ENCODE data around the gene KRTAP5-11.
"Not testable (repeated sequence)": the region's sequence is repeated elsewhere in the genome, so short reads cannot be mapped to it uniquely, and the experiment has no call there.

Gene KRTAP5-11

DNA sequence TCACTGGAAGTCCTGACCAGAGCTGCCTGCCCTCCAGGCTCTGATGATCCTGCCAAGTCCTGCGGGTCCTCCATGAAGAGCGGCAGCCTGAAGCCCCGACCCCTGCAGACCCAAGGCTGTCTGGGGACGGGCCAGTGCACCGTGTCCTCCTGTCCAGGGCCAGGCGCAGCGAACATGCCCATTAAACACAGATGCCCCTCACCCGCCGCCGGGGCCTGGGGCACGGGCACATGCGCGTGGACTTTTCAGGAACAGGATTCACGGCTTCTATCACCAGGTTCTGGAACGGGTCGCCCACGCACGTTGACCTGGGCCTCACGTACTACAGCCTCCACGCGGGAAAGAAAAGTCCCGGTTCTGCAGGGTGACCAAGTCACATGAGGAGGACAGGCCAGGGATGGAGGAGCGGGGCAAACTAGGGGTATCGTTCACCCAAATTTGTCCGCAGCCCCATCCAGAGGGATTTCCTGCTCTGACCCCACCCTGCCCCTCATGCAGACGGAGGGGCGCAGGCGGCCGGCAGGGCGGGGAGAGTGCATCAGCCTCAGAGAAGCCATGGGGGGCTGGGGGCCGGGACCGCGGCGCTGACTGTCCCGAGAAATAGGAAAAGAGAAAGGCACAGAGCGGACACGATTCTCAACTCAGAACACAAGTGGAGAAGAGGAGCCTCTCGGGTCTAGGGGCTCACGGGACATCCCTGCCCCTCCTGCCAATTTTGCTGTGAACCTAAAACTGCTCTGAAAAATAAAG lies 11.4 kb downstream of the KRTAP5-11 start:
- DNase-seq; H3K4me3 Mint-ChIP-seq; H3K9me3 Mint-ChIP-seq; ATAC-seq; H3K36me3 Mint-ChIP-seq (ENCODE audit: low read depth); H3K27ac Mint-ChIP-seq; H3K4me1 Mint-ChIP-seq: not testable (repeated sequence)
- H3K27me3 Mint-ChIP-seq: peaks cover 16% of the 10 kb centered on the region

DNA sequence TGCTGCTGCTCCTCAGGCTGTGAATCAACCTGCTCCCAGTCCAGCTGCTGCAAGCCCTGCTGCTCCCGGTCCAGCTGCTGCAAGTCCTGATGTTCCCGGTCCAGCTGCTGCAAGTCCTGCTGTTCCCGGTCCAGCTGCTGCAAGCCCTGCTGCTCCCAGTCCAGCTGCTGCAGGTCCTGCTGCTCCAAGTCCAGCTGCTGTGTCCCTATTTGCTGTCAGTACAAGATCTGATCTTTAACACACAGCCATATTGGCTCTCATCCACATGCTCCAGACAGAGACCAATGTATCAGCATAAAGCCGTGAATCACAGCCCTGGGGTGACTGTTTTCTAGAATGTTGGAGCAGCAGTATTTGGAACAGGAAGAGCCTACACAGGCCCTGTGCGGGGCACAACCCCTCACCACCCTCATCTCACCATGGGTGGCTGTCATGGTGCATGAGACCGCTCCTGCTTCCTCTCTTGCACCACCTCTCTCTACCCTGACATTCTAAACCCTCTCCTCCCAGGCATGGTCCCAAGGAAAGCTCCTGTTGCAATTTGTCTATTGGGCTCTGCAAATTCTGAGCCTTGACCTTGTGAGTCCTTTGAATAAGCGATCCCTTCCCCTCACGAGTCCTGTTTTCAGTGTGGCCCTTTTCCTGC lies 13.8 kb downstream of the KRTAP5-11 start:
- ATAC-seq (no peak), DNase-seq (no peak)
- no peaks in the 10 kb centered on the region for H3K36me3 Mint-ChIP-seq (ENCODE audit: low read depth)
- peaks cover 30% of the 10 kb centered on the region for H3K27me3 Mint-ChIP-seq
- H3K27ac Mint-ChIP-seq: no peak overlapping the region
- no peak overlapping the region for H3K4me3 Mint-ChIP-seq
- H3K4me1 Mint-ChIP-seq: no peaks in the 10 kb centered on the region
- H3K9me3 Mint-ChIP-seq: no peaks in the 10 kb centered on the region

DNA sequence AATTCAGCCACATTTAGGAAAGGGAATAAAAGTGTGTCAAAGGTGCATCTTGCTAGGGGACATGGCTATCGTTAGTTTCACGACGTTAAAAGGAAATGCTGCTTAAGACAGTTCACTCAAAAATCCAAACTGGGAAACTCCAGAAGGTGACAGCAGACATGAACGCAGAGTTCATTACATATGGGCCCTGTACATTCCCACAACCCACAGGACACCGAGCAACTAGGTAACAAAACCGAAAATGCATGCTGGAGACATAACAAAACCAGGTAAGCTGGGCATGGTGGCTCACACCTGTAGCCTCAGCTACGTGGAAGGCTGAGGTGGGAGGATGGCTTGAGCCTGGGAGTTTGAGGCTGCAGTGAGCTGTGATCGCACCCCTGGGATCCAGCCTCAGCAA lies 15.0 kb downstream of the KRTAP5-11 start:
- not testable (repeated sequence) for H3K4me1 Mint-ChIP-seq; DNase-seq; H3K36me3 Mint-ChIP-seq (ENCODE audit: low read depth); H3K27ac Mint-ChIP-seq; H3K9me3 Mint-ChIP-seq; ATAC-seq; H3K4me3 Mint-ChIP-seq
- peaks cover 40% of the 10 kb centered on the region for H3K27me3 Mint-ChIP-seq

DNA sequence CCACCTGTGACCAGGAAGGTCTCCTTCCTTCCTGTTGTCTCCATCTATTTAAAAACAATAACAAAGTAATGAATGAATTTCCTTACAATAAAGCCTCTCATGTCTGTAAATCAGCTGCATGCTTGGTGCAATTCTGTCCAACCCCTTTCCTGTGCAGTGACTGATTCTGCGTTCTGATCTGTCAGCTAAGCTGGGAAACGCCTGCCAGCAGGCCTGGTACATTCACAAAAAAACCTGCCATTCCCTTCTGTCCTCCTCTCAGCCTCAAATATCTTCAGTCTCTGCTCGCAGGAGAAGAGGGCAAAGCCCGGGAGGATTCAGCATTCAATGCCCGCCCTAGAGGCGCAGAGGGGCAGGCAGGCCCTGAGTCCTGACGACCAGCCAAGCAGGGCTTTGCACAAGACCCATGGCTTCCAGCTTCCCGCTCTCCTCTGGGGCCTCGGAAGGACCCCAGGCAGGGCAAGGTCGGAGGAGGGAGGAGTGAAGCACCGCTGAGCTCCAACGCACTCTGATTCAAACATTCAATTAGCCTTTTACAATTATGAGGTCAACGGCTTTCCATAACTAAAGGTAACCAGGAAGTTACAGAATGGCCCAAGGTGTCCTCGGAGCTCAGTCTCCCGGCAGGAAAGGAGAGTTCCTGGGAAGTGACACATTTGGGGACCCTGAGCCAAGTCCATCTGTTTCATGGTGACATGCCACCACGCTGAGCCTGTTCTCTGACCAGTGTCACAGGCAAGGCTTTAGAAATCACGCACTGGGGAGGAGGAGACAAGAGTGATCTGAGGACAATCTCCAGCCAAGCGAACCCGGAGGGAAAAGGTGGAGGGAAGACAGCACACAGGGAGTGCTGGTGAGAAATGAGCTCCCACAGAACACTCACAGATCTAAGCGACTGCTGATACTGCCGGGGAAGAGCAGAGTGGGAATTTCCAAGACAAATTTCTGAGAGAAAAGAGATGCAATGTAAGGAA lies 15.8 kb downstream of the KRTAP5-11 start:
- not testable (repeated sequence) for H3K27ac Mint-ChIP-seq, H3K4me1 Mint-ChIP-seq
- H3K27me3 Mint-ChIP-seq: peaks cover 42% of the 10 kb centered on the region

DNA sequence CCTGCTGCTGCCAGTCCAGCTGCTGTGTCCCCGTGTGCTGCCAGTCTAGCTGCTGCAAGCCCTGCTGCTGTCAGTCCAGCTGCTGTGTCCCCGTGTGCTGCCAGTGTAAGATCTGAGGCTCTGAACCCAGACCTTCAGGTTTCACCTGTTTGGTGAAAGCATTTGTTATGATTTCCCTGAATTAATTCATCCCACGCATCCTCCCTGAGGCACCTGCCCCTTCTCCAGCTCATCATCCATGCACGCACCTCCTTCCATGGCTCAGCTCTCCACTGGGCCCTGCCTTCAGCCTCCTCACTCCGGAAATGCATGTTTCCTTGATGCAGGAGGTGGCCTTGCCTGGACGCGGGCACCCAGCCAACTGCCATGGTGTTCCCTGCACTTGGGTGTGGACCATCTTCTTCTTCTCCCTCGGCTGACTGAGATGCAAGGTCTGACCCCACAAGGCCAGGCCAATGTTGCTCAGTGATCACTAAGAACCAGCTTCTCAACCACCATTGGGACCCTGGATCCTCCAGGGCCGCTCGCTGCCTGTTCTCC lies 16.5 kb downstream of the KRTAP5-11 start:
- Mint-ChIP-seq H3K27ac (no peak overlapping the region), H3K36me3 (ENCODE audit: low read depth) (no peaks in the 10 kb centered on the region), H3K4me3 (no peak overlapping the region), H3K9me3 (no peaks in the 10 kb centered on the region), H3K4me1 (no peaks in the 10 kb centered on the region), H3K27me3 (peaks cover 48% of the 10 kb centered on the region)
- no peak for ATAC-seq
- DNase-seq: no peak

More for the DNA sequence above, 15.8 kb downstream of the KRTAP5-11 start:
- ATAC-seq; DNase-seq; H3K4me3 Mint-ChIP-seq; H3K9me3 Mint-ChIP-seq; H3K36me3 Mint-ChIP-seq (ENCODE audit: low read depth): not testable (repeated sequence)

DNA sequence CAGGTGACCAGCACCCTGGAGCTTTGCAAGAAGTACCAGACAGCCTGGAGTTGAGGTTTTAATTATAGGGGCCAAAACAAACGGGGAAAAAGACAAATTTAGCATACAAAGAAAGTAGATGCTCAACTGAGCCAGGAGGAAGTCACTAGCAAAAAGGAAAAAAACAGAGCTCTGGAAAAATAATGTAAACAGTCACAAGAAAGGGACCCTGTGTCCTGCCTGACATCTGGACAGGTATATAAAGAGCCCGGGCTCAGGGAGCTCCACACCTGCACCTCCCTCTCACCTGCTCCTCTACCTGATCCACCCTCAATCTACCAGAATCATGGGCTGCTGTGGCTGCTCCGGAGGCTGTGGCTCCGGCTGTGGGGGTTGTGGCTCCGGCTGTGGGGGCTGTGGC lies 17.4 kb downstream of the KRTAP5-11 start, which contains the start of gene KRTAP5-10:
Gene KRTAP5-10, plus strand, starts transcription at position 301 of the 400 bp plus-strand sequence. Its CDS starts 25 bp downstream, at position 326.
- H3K27me3 Mint-ChIP-seq: peaks cover 48% of the 10 kb centered on the region
- H3K9me3 Mint-ChIP-seq: no peaks in the 10 kb centered on the region
- H3K27ac Mint-ChIP-seq: no peak within 1 kb of the TSS
- ATAC-seq (no peak), DNase-seq (no peak)
- no peak within 1 kb of the TSS for H3K4me3 Mint-ChIP-seq
- no peaks in the 10 kb centered on the region for H3K4me1 Mint-ChIP-seq
- no peaks in the 10 kb centered on the region for H3K36me3 Mint-ChIP-seq (ENCODE audit: low read depth)

DNA sequence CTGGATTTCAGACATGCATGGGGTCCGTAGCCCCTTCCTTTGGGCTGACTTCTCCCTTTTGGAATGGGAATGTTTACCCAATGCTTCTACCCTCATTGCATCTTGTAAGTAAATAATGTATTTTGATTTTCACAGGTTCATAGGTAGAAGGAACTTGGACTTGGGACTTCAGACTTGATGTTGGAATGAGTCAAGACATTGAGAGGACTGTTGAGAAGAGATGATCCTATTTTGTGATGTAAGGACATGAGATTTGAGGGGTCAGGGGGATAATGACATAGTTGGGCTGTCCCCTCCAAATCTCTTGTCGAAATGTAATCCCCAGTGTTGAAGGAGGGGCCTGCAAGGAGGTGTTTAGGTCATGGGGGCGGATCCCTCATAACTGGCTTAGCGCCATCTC lies 18.2 kb downstream of the KRTAP5-11 start:
- Mint-ChIP-seq H3K4me3 (no peak overlapping the region), H3K36me3 (ENCODE audit: low read depth) (no peaks in the 10 kb centered on the region), H3K27me3 (peaks cover 45% of the 10 kb centered on the region), H3K27ac (no peak overlapping the region), H3K9me3 (no peaks in the 10 kb centered on the region), H3K4me1 (no peaks in the 10 kb centered on the region)
- ATAC-seq: no peak
- no peak for DNase-seq

DNA sequence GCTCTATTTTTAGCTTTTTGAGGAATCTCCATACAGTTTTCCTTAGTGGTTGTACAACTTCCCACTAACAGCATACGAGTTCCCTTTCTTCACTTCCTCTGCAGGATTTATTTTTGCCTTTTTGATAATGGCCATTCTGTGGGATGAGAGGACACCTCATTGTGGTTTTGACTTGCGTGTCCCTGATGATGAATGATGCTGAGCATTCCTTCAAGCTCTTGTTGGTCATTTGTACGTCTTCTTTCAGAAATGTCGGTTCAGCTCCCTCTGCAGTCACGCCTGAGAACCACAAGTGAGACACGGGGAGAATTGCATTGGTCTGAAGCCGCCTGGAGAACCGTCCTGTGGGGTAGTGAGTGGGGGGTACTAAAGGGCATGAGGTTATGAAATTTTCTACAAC lies 19.3 kb downstream of the KRTAP5-11 start:
- no peaks in the 10 kb centered on the region for H3K4me1 Mint-ChIP-seq
- H3K27me3 Mint-ChIP-seq: peaks cover 45% of the 10 kb centered on the region
- ATAC-seq (peak; percentile 49), DNase-seq (peak; percentile 16)
- no peak overlapping the region for H3K4me3 Mint-ChIP-seq
- H3K9me3 Mint-ChIP-seq: no peaks in the 10 kb centered on the region
- H3K27ac Mint-ChIP-seq: no peak overlapping the region
- no peaks in the 10 kb centered on the region for H3K36me3 Mint-ChIP-seq (ENCODE audit: low read depth)

DNA sequence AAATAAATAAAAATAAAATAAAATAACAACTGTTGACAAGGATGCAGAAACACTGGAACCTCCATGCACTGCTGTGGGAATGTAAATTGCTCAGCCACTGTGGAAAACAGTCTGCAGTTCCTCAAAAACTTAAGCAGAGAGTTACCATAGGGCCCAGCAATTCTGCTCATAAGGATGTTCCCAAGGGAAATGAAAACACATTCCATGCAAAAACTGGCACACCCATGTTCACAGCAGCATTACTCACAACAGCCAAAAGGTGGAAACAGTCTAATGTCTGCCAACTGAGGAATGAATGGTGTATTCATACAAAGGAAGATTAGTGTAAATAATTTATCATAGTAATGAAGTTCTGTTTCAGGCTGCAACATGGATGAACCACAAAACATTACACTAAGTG lies 20.6 kb downstream of the KRTAP5-11 start:
- H3K4me1 Mint-ChIP-seq: no peaks in the 10 kb centered on the region
- H3K27me3 Mint-ChIP-seq: peaks cover 45% of the 10 kb centered on the region
- no peak overlapping the region for H3K27ac Mint-ChIP-seq
- ATAC-seq: no peak
- no peaks in the 10 kb centered on the region for H3K9me3 Mint-ChIP-seq
- no peaks in the 10 kb centered on the region for H3K36me3 Mint-ChIP-seq (ENCODE audit: low read depth)
- H3K4me3 Mint-ChIP-seq: no peak overlapping the region
- DNase-seq: no peak

DNA sequence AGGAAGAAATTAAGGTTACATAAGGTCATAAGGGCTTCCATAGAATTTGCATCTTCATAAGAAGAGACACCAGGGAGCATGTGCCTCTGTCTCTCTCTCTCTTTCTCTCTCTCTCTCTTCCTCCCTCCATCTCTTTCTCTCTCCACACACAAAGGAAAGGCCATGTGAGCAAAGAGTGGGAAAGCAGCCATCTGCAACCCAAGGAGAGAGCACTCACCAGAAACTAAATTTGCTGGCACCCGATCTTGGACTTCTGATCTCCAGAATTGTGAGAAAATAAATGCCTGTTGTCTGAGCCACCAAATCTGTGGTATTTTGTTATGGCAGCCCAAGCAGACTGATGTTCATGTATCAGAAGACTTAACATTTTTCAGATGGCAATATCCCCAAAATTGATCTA lies 23.7 kb downstream of the KRTAP5-11 start:
- no peak overlapping the region for H3K27ac Mint-ChIP-seq
- DNase-seq: no peak
- H3K27me3 Mint-ChIP-seq: peaks cover 37% of the 10 kb centered on the region
- no peaks in the 10 kb centered on the region for H3K36me3 Mint-ChIP-seq (ENCODE audit: low read depth)
- H3K4me3 Mint-ChIP-seq: no peak overlapping the region
- no peaks in the 10 kb centered on the region for H3K4me1 Mint-ChIP-seq
- H3K9me3 Mint-ChIP-seq: no peaks in the 10 kb centered on the region
- no peak for ATAC-seq

DNA sequence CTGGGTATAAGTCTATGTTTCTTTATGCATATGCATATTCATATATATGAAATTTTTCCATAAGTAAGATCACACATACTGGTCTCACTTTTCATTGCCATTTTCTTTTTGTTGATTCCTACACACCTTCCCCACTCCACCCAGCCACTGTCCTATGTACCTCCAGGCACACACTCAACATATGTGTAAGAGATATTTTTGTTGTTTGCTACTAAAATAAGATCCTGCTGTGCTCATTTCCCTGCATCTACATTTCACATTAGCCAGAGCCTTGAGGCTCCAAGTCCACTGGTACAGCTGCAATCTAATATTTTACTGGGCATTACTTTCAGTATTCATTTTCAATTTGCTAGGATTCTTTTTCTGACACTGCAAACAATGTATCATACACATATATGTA lies 25.4 kb downstream of the KRTAP5-11 start:
- H3K27me3 Mint-ChIP-seq: peaks cover 25% of the 10 kb centered on the region

DNA sequence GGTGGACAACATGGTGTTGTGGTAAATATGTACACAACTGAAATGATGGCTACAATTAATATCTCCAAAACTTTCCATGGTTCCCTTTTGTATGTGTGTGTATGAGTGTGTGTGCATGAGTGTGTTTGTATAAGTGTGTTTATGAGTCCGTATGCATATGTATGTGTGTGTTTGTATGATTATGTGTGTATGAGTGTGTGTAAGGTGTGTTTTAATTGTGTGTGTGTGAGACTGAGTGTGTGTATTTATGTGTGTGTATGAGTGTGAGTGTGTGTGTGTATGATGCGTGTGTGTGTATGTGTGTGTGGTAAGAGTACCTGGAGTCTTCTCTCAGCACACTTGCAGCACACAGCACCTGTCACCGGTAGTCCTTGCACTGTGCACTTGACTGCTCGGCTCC lies 26.7 kb downstream of the KRTAP5-11 start:
- DNase-seq (no peak), ATAC-seq (no peak)
- Mint-ChIP-seq H3K27ac (no peak overlapping the region), H3K4me3 (no peak overlapping the region), H3K9me3 (no peaks in the 10 kb centered on the region), H3K4me1 (peaks cover 10% of the 10 kb centered on the region), H3K36me3 (ENCODE audit: low read depth) (no peaks in the 10 kb centered on the region), H3K27me3 (peaks cover 18% of the 10 kb centered on the region)

More for the DNA sequence above, 25.4 kb downstream of the KRTAP5-11 start:
- DNase-seq (no peak), ATAC-seq (no peak)
- Mint-ChIP-seq H3K4me1 (no peaks in the 10 kb centered on the region), H3K36me3 (ENCODE audit: low read depth) (no peaks in the 10 kb centered on the region), H3K27ac (no peak overlapping the region), H3K9me3 (no peaks in the 10 kb centered on the region), H3K4me3 (no peak overlapping the region)

DNA sequence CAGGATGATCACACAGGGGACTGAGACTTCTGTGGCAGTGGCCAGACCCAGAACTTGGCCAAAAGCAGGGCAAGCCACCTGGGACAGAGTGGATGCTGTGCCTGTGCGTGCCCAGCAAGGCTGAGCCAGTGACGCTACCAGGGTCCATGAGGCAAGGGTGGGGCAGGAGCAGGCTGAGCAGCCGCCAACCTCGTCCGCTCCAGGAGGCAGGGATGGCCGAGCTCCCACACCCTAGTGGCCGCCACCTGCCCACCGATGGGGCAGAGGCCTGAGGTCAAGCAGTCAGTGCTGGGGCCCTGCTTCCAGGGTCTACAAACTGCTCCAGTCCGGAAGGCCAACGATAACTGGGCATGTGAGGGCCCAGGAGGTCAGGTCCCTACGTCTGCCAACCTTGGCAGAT lies 27.2 kb downstream of the KRTAP5-11 start:
- no peaks in the 10 kb centered on the region for H3K9me3 Mint-ChIP-seq
- peaks cover 10% of the 10 kb centered on the region for H3K4me1 Mint-ChIP-seq
- H3K4me3 Mint-ChIP-seq: no peak overlapping the region
- H3K27ac Mint-ChIP-seq: no peak overlapping the region
- ATAC-seq: no peak
- H3K27me3 Mint-ChIP-seq: peaks cover 16% of the 10 kb centered on the region
- no peaks in the 10 kb centered on the region for H3K36me3 Mint-ChIP-seq (ENCODE audit: low read depth)
- DNase-seq: no peak

DNA sequence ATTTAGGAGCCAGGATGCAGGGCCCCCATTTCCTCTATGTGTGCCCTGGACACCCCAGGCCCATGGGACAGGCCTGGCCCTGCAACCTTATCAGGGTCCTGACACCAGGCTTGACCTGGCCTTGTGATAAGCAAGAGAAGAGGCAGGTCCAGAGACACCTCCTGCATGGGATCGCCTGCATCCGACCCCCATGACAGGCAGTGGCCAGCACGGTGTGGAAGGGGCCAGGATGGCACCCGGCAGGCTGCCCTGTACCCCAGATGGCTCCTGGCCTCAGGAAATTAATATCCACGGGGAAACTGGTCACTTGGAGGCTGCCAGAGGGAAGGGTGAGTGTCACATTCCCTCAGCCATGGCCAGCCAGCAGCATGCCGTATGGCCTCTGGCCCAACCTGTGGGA lies 27.7 kb downstream of the KRTAP5-11 start:
- H3K27me3 Mint-ChIP-seq: peaks cover 19% of the 10 kb centered on the region
- H3K36me3 Mint-ChIP-seq (ENCODE audit: low read depth): no peaks in the 10 kb centered on the region
- H3K9me3 Mint-ChIP-seq: no peaks in the 10 kb centered on the region
- ATAC-seq: no peak
- DNase-seq: no peak
- no peak overlapping the region for H3K27ac Mint-ChIP-seq
- H3K4me1 Mint-ChIP-seq: peaks cover 10% of the 10 kb centered on the region
- H3K4me3 Mint-ChIP-seq: no peak overlapping the region
